ENCODE results near the gene PRICKLE1. TPM values are rescaled to one million over a fixed set of nuclear protein-coding genes. Genes with fewer than 3 reads are reported as not detected.
A peak's percentile ranks its signal among the peaks of the same experiment; 100 is the strongest.

Gene PRICKLE1
- total and polyA plus RNA-seq, 2 donors (not counting 1 experiment from before 2014, with no cell fraction given): 6.3 to 21.6 TPM

DNA sequence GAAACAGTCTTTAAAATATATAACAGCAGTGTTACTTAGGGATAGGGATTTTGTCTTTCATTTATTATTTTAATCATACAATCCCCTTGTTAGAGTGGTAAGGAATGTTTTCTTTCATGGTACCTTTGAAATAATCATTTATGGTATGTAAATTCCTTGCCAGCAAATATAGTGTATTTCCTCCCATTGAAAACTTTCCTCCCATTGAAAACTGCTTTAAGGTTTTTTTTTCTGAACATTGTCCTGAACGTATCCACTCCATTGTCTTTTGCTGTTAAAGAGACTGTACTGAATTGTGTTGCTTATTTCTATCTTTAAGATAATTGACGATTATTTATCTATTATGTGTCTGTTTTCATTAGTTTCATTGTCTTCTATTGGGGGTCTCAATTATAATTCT, 180.1 kb downstream of the PRICKLE1 start:
- WGBS (ENCODE audit: insufficient coverage): no CpG with 5 or more reads among the region's 2 CpGs
- Mint-ChIP-seq H3K27ac (no peak overlapping the region), H3K27me3 (no peaks in the 10 kb centered on the region), H3K9me3 (ENCODE audit: insufficient read depth) (no peaks in the 10 kb centered on the region), H3K4me3 (no peak overlapping the region), H3K4me1 (peaks cover 13% of the 10 kb centered on the region)
- Histone ChIP-seq H2AFZ (ENCODE audit: insufficient read depth, low read depth, low read length, poor library complexity, severe bottlenecking) (no peak overlapping the region), H3K4me3 (ENCODE audit: control extremely low read depth in 1 of 5, extremely low read depth in 1 of 5, insufficient read depth in 1 of 5, low read depth in 2 of 5, low read length in 4 of 5) (no peak overlapping the region), H3K9me3 (ENCODE audit: control extremely low read depth in 1 of 3, control insufficient read depth in 2 of 3, insufficient read depth in 1 of 3, low read length in 2 of 3) (no peaks in the 10 kb centered on the region), H3K4me1 (ENCODE audit: control insufficient read depth in 2 of 2, insufficient read depth in 2 of 2, low read length in 2 of 2) (no peaks in the 10 kb centered on the region), H3K4me2 (replicated peaks; ENCODE audit: low read depth, low read length, poor library complexity, severe bottlenecking) (no peak overlapping the region), H3K79me2 (ENCODE audit: control insufficient read depth, insufficient read depth, low read length) (peaks cover 16% of the 10 kb centered on the region), H3K36me3 (replicated peaks in 1 of 2; ENCODE audit: control extremely low read depth in 1 of 2, control insufficient read depth in 1 of 2, extremely low read depth in 1 of 2, insufficient read depth in 2 of 2, low read length in 1 of 2) (peaks cover 2% of the 10 kb centered on the region in 2 experiments), H3K27me3 (replicated peaks in 1 of 4; ENCODE audit: control extremely low read depth in 1 of 4, control insufficient read depth in 3 of 4, insufficient read depth in 4 of 4, low read length in 3 of 4) (no peaks in the 10 kb centered on the region), H4K20me1 (ENCODE audit: control insufficient read depth, insufficient read depth, low read length, poor library complexity, severe bottlenecking) (peaks cover 5% of the 10 kb centered on the region), H3K9ac (ENCODE audit: low read length) (no peak overlapping the region), H3K27ac (ENCODE audit: low read length in 2 of 2) (peak overlapping the region in 1 of 2 donors; percentile 12)
- no peak for TF ChIP-seq EZH2 (IDR thresholded peaks at IDR 0.05; ENCODE audit: borderline replicate concordance, insufficient read depth, low read depth, low read length, poor library complexity, severe bottlenecking)
- TF ChIP-seq, protein P1, sequence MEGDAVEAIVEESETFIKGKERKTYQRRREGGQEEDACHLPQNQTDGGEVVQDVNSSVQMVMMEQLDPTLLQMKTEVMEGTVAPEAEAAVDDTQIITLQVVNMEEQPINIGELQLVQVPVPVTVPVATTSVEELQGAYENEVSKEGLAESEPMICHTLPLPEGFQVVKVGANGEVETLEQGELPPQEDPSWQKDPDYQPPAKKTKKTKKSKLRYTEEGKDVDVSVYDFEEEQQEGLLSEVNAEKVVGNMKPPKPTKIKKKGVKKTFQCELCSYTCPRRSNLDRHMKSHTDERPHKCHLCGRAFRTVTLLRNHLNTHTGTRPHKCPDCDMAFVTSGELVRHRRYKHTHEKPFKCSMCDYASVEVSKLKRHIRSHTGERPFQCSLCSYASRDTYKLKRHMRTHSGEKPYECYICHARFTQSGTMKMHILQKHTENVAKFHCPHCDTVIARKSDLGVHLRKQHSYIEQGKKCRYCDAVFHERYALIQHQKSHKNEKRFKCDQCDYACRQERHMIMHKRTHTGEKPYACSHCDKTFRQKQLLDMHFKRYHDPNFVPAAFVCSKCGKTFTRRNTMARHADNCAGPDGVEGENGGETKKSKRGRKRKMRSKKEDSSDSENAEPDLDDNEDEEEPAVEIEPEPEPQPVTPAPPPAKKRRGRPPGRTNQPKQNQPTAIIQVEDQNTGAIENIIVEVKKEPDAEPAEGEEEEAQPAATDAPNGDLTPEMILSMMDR (IDR thresholded peaks at IDR 0.05): no peak
- ChIA-PET CTCF (no interaction called here), POLR2A (no interaction called here)
- intact Hi-C loops (cut with micrococcal nuclease): no loop called here
- ATAC-seq (ENCODE audit: low read depth): no peak
- no peak for DNase-seq

DNA sequence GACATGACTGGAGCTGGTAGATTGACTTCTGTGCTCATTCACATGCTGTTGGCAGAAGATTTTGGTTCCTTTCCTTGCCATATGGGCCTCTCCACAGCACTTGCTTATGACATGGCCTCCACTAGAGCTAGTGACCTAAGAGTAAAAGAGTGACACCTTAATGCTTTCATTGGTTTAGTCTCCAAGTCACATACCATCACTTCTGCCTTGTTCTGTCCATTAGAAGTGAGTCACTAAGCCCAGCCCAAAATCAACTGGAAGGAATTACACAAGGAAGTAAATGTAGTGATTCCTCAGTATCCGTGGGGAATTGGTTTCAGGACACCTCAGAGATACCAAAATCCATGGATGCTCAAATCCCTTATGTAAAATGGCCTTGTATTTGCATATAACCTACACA, 182.2 kb downstream of the PRICKLE1 start:
- DNase-seq (no peak), ATAC-seq (ENCODE audit: low read depth) (no peak)
- no peak overlapping the region for H3K9ac ChIP-seq (ENCODE audit: low read length)
- ChIA-PET CTCF (interaction anchor here (1.1 kb wide), 1 partner anchor 162 kb away, joined by 3 read pairs; no protein-coding TSS in a partner anchor), POLR2A (no interaction called here)
- TF ChIP-seq, protein P1 (IDR thresholded peaks at IDR 0.05): no peak
- TF ChIP-seq EZH2 (IDR thresholded peaks at IDR 0.05; ENCODE audit: borderline replicate concordance, insufficient read depth, low read depth, low read length, poor library complexity, severe bottlenecking): no peak
- no peaks in the 10 kb centered on the region for H3K4me1 ChIP-seq (ENCODE audit: control insufficient read depth in 2 of 2, insufficient read depth in 2 of 2, low read length in 2 of 2)
- peaks cover 2% of the 10 kb centered on the region in 2 experiments for H3K36me3 ChIP-seq (replicated peaks in 1 of 2; ENCODE audit: control extremely low read depth in 1 of 2, control insufficient read depth in 1 of 2, extremely low read depth in 1 of 2, insufficient read depth in 2 of 2, low read length in 1 of 2)
- H3K9me3 ChIP-seq (ENCODE audit: control extremely low read depth in 1 of 3, control insufficient read depth in 2 of 3, insufficient read depth in 1 of 3, low read length in 2 of 3): no peaks in the 10 kb centered on the region
- no peak overlapping the region for H3K4me3 ChIP-seq (ENCODE audit: control extremely low read depth in 1 of 5, extremely low read depth in 1 of 5, insufficient read depth in 1 of 5, low read depth in 2 of 5, low read length in 4 of 5)
- H3K9me3 Mint-ChIP-seq (ENCODE audit: insufficient read depth): no peaks in the 10 kb centered on the region
- H3K27me3 Mint-ChIP-seq: no peaks in the 10 kb centered on the region
- H3K4me2 ChIP-seq (replicated peaks; ENCODE audit: low read depth, low read length, poor library complexity, severe bottlenecking): no peak overlapping the region
- H3K27ac ChIP-seq (ENCODE audit: low read length in 2 of 2): no peak overlapping the region
- H3K27ac Mint-ChIP-seq: no peak overlapping the region
- H2AFZ ChIP-seq (ENCODE audit: insufficient read depth, low read depth, low read length, poor library complexity, severe bottlenecking): no peak overlapping the region
- intact Hi-C loops (cut with micrococcal nuclease): no loop called here
- peaks cover 11% of the 10 kb centered on the region for H3K4me1 Mint-ChIP-seq
- WGBS (ENCODE audit: insufficient coverage): no CpG with 5 or more reads among the region's 1 CpG
- H3K27me3 ChIP-seq (replicated peaks in 1 of 4; ENCODE audit: control extremely low read depth in 1 of 4, control insufficient read depth in 3 of 4, insufficient read depth in 4 of 4, low read length in 3 of 4): no peaks in the 10 kb centered on the region
- H3K79me2 ChIP-seq (ENCODE audit: control insufficient read depth, insufficient read depth, low read length): peaks cover 16% of the 10 kb centered on the region
- H3K4me3 Mint-ChIP-seq: no peak overlapping the region
- H4K20me1 ChIP-seq (ENCODE audit: control insufficient read depth, insufficient read depth, low read length, poor library complexity, severe bottlenecking): peaks cover 5% of the 10 kb centered on the region

Small RNAs within 50 kb of the gene (small RNA-seq; reads per million reads assigned to genes)
- gene AC079600.1 (ENCODE audit: insufficient read length, low read depth, low replicate concordance) (not detected), gene AC079600.2 (ENCODE audit: insufficient read length, low read depth, low replicate concordance) (not detected), gene RF00019 (ENCODE audit: insufficient read length, low read depth, low replicate concordance) (not detected)
